Vagina (tissue), 2 donors: Measurements from ENCODE around the gene CTXN2. TPM values are rescaled to one million over a fixed set of nuclear protein-coding genes. Genes with fewer than 3 reads are reported as not detected.

ENCODE experiments used
- DNase-seq, 2 donors: peaks; one replicate each; pipeline ENCODE4 v3.0.0-alpha.2; 2017; ENCODE audit errors: extremely low spot score in 2 of 2
- H3K27ac ChIP-seq: fragments of 200-600 bp; sonication (generic); one replicate; pipeline ENCODE4 v1.5.1; 2019
- H3K27me3 ChIP-seq: fragments of 200-600 bp; sonication (generic); one replicate; pipeline ENCODE4 v1.5.1; 2019
- H3K36me3 ChIP-seq, 2 donors: fragments of 200-600 bp; sonication (generic); one replicate each; pipeline ENCODE4 v1.5.1; 2017 to 2019
- H3K4me1 ChIP-seq: fragments of 200-600 bp; sonication (generic); one replicate; pipeline ENCODE4 v1.5.1; 2019
- H3K4me3 ChIP-seq, 2 donors: fragments of 200-600 bp; sonication (generic); 1 replicate in 1 of 2; 2 replicates in 1 of 2; pipeline ENCODE4 v1.5.1; 2016 to 2019
- H3K9me3 ChIP-seq: fragments of 200-600 bp; sonication (generic); one replicate; pipeline ENCODE4 v1.5.1; 2019
- POLR2A ChIP-seq, 2 donors: fragments of 450-650 bp; IDR thresholded peaks; one replicate each; pipeline ENCODE4 v1.6.1; 2017; ENCODE audit warnings: antibody characterized with exemption in 2 of 2, mild to moderate bottlenecking in 2 of 2, moderate library complexity in 2 of 2
- POLR2AphosphoS5 ChIP-seq, 2 donors: sonication (generic); formaldehyde crosslinking; IDR thresholded peaks; one replicate each; pipeline ENCODE4 v1.9.0; 2017; ENCODE audit warnings: antibody characterized with exemption in 2 of 2, mild to moderate bottlenecking in 2 of 2, low read depth in 1 of 2; ENCODE audit not compliant: insufficient read depth in 1 of 2
- intact Hi-C: fragments of 100-400 bp; cut with DNase I; formaldehyde crosslinking; loops from one replicate; pipeline ENCODE4 v1.15.1; 2023
- total RNA-seq: library from RNA; depleted of rRNA; stranded (reverse); fragments of >200 nt; gene quantifications from one replicate; pipeline ENCODE4 v1.2.3, GENCODE V29; 2016
- TF ChIP-seq, protein P1 (sequence below), 3 experiments: fragments of 450-650 bp in 2 of 3; fragments of 200-600 bp in 1 of 3; sonication (generic) in 1 of 3; IDR thresholded peaks; one replicate each; pipeline ENCODE4 v1.5.1; 2017 to 2019; ENCODE audit warnings: antibody characterized with exemption in 3 of 3, mild to moderate bottlenecking in 2 of 3, moderate library complexity in 2 of 3

Gene CTXN2
- total RNA-seq, 1 donor from 2014 or later: not detected

- Histone ChIP-seq H3K4me3 (no peak within 1 kb of the TSS), H3K36me3 (no peaks in the 10 kb centered on the region), H3K27ac (no peak within 1 kb of the TSS), H3K9me3 (no peaks in the 10 kb centered on the region), H3K27me3 (no peaks in the 10 kb centered on the region), H3K4me1 (no peaks in the 10 kb centered on the region)
- TF ChIP-seq POLR2AphosphoS5 (IDR thresholded peaks at IDR 0.05; ENCODE audit: insufficient read depth in 1 of 2, low read depth in 1 of 2) (no peak), POLR2A (IDR thresholded peaks at IDR 0.05) (no peak)
- TF ChIP-seq, protein P1, sequence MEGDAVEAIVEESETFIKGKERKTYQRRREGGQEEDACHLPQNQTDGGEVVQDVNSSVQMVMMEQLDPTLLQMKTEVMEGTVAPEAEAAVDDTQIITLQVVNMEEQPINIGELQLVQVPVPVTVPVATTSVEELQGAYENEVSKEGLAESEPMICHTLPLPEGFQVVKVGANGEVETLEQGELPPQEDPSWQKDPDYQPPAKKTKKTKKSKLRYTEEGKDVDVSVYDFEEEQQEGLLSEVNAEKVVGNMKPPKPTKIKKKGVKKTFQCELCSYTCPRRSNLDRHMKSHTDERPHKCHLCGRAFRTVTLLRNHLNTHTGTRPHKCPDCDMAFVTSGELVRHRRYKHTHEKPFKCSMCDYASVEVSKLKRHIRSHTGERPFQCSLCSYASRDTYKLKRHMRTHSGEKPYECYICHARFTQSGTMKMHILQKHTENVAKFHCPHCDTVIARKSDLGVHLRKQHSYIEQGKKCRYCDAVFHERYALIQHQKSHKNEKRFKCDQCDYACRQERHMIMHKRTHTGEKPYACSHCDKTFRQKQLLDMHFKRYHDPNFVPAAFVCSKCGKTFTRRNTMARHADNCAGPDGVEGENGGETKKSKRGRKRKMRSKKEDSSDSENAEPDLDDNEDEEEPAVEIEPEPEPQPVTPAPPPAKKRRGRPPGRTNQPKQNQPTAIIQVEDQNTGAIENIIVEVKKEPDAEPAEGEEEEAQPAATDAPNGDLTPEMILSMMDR (IDR thresholded peaks at IDR 0.05): no peak
- intact Hi-C loops: no loop called here
- no peak for DNase-seq
Measured at GRCh38 chr15:48205981-48206380, 14.5 kb downstream of the CTXN2 start, which contains the start of gene SLC12A1. Gene SLC12A1 (plus strand): TSS chr15:48206302. CDS start chr15:48207720, 1,418 bp downstream.

DNA sequence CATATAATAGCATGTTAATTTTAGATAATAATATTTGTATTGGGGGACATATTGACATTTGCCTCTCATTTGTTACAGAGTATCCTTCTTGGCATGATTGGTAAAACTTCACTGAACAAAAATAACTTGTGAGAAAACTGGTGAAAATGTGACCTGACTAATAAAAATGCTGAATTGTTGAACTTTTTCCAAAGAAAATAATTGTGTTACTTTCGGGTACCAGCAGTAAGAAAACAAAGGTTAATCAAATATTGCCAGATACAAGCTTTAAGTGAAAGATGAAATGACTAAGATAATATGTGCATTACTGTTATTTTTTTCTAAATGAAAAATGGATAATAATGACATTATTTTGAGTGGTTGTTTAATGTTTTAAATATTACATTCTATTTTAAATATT is 29.8 kb downstream of the CTXN2 start:
- intact Hi-C loops: no loop called here
- no peak for DNase-seq

DNA sequence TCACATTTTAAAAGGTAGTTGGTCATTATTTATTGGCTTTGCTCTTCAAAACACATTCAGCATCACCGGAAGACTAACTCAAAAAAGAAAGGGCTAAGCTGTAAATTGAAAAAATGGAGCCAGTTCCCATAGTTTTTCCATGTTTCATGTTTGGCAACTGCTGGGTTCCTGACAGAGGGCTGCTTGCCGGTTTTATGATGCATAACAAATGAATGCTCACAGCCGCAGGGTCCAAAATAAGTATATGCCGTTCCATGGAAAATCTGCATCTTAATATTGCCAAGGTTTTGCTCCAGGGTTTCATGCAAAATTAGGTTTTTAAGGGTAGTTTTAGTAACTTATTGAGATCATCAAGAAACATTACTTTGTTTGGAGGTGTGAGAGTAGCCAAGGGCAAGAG is 30.4 kb downstream of the CTXN2 start:
- DNase-seq: no peak
- no peak overlapping the region for H3K27ac ChIP-seq
- H3K36me3 ChIP-seq: no peaks in the 10 kb centered on the region
- no peaks in the 10 kb centered on the region for H3K4me1 ChIP-seq
- no peaks in the 10 kb centered on the region for H3K27me3 ChIP-seq
- H3K9me3 ChIP-seq: no peaks in the 10 kb centered on the region
- intact Hi-C loops: no loop called here
- TF ChIP-seq, protein P1 (IDR thresholded peaks at IDR 0.05): no peak
- TF ChIP-seq POLR2AphosphoS5 (IDR thresholded peaks at IDR 0.05; ENCODE audit: insufficient read depth in 1 of 2, low read depth in 1 of 2) (no peak), POLR2A (IDR thresholded peaks at IDR 0.05) (no peak)
- H3K4me3 ChIP-seq: no peak overlapping the region

More for the DNA sequence above, 29.8 kb downstream of the CTXN2 start:
- Histone ChIP-seq H3K4me3 (no peak overlapping the region), H3K36me3 (no peaks in the 10 kb centered on the region), H3K4me1 (no peaks in the 10 kb centered on the region), H3K27me3 (no peaks in the 10 kb centered on the region), H3K27ac (no peak overlapping the region), H3K9me3 (no peaks in the 10 kb centered on the region)
- TF ChIP-seq POLR2A (IDR thresholded peaks at IDR 0.05) (no peak), POLR2AphosphoS5 (IDR thresholded peaks at IDR 0.05; ENCODE audit: insufficient read depth in 1 of 2, low read depth in 1 of 2) (no peak)
- TF ChIP-seq, protein P1 (IDR thresholded peaks at IDR 0.05): no peak

DNA sequence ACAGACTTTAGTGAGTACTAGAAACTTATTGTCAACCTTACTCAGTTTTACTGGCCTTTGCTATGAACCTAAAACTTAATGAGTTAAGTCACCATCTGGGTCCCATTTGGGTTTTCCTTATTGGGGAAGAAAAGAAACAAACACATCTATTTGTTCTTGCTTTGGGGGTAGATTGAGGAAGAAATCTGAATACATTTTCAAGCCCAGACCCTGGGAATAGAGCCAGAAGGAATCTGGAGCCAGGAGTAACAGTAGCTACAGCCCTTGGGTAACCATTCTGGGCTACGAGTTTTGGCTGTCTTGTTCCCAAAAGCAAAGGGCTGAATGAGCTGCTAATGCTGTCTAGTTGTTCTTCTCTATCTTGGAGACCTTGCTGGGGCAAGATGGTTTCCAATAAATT is 31.2 kb downstream of the CTXN2 start:
- no peak overlapping the region for H3K27ac ChIP-seq
- H3K9me3 ChIP-seq: no peaks in the 10 kb centered on the region
- H3K4me3 ChIP-seq: no peak overlapping the region
- DNase-seq: no peak
- intact Hi-C loops: no loop called here
- no peaks in the 10 kb centered on the region for H3K36me3 ChIP-seq
- H3K27me3 ChIP-seq: no peaks in the 10 kb centered on the region
- H3K4me1 ChIP-seq: no peaks in the 10 kb centered on the region
- TF ChIP-seq, protein P1 (IDR thresholded peaks at IDR 0.05): no peak
- no peak for TF ChIP-seq POLR2AphosphoS5 (IDR thresholded peaks at IDR 0.05; ENCODE audit: insufficient read depth in 1 of 2, low read depth in 1 of 2)
- no peak for TF ChIP-seq POLR2A (IDR thresholded peaks at IDR 0.05)

GRCh38 chr15:48225771-48226170 is 34.3 kb downstream of the CTXN2 start:
- intact Hi-C loops: no loop called here
- H3K36me3 ChIP-seq: no peaks in the 10 kb centered on the region
- H3K27me3 ChIP-seq: no peaks in the 10 kb centered on the region
- no peak overlapping the region for H3K4me3 ChIP-seq
- TF ChIP-seq POLR2A (IDR thresholded peaks at IDR 0.05) (no peak), POLR2AphosphoS5 (IDR thresholded peaks at IDR 0.05; ENCODE audit: insufficient read depth in 1 of 2, low read depth in 1 of 2) (no peak)
- TF ChIP-seq, protein P1 (IDR thresholded peaks at IDR 0.05): no peak
- DNase-seq: no peak
- H3K27ac ChIP-seq: no peak overlapping the region
- H3K4me1 ChIP-seq: no peaks in the 10 kb centered on the region
- H3K9me3 ChIP-seq: no peaks in the 10 kb centered on the region
